Measurements from ENCODE around the gene SLC22A1.

DNA sequence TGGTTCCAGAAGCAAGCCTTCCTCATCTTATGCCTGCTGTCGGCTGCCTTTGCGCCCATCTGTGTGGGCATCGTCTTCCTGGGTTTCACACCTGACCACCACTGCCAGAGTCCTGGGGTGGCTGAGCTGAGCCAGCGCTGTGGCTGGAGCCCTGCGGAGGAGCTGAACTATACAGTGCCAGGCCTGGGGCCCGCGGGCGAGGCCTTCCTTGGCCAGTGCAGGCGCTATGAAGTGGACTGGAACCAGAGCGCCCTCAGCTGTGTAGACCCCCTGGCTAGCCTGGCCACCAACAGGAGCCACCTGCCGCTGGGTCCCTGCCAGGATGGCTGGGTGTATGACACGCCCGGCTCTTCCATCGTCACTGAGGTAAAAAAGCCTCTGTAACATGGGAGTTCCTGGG lies 366 bp downstream of the SLC22A1 start:
- TF ChIP-seq, protein P1, sequence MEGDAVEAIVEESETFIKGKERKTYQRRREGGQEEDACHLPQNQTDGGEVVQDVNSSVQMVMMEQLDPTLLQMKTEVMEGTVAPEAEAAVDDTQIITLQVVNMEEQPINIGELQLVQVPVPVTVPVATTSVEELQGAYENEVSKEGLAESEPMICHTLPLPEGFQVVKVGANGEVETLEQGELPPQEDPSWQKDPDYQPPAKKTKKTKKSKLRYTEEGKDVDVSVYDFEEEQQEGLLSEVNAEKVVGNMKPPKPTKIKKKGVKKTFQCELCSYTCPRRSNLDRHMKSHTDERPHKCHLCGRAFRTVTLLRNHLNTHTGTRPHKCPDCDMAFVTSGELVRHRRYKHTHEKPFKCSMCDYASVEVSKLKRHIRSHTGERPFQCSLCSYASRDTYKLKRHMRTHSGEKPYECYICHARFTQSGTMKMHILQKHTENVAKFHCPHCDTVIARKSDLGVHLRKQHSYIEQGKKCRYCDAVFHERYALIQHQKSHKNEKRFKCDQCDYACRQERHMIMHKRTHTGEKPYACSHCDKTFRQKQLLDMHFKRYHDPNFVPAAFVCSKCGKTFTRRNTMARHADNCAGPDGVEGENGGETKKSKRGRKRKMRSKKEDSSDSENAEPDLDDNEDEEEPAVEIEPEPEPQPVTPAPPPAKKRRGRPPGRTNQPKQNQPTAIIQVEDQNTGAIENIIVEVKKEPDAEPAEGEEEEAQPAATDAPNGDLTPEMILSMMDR (IDR thresholded peaks at IDR 0.05) = no peak
- TF ChIP-seq POLR2A (IDR thresholded peaks at IDR 0.05) (no peak), POLR2AphosphoS5 (IDR thresholded peaks at IDR 0.05) (no peak)

All from breast epithelium (tissue), 3 donors.